Brain microvascular endothelial cell (primary cell): Measurements from ENCODE around the gene PLOD1.
"Not testable (repeated sequence)": the region's sequence is repeated elsewhere in the genome, so short reads cannot be mapped to it uniquely, and the experiment has no call there.

Source experiments
- DNase-seq: peaks from one replicate; pipeline ENCODE4 v3.0.0-alpha.2; 2020
- H3K27ac ChIP-seq: fragments of 250-450 bp; sonication (Bioruptor Pico); 2 replicates; pipeline ENCODE4 v1.5.1; 2020; ENCODE audit warnings: mild to moderate bottlenecking, moderate library complexity
- H3K27me3 ChIP-seq: fragments of 250-450 bp; sonication (Bioruptor Pico); replicated peaks from 2 replicates; pipeline ENCODE4 v1.5.1; 2020; ENCODE audit warnings: mild to moderate bottlenecking
- H3K36me3 ChIP-seq: fragments of 250-450 bp; sonication (Bioruptor Pico); replicated peaks from 2 replicates; pipeline ENCODE4 v1.5.1; 2020; ENCODE audit warnings: mild to moderate bottlenecking
- H3K4me3 ChIP-seq: 2 replicates; pipeline ENCODE4 v1.5.1; 2011; ENCODE audit warnings: low read depth, mild to moderate bottlenecking, control low read depth, low read length, moderate library complexity
- in situ Hi-C: cut with HindIII; loops from 2 replicates; pipeline ENCODE4 v1.10.0; 2017; ENCODE audit warnings: low sequenced_read_pairs, low pct_ligation_motif_present
- TF ChIP-seq, protein P1 (sequence below): IDR thresholded peaks from 2 replicates; pipeline ENCODE4 v1.5.1; 2011; ENCODE audit warnings: low read depth, mild to moderate bottlenecking, moderate library complexity, low read length, control low read depth, inconsistent platforms; ENCODE audit errors: missing control alignments

Gene PLOD1

DNA sequence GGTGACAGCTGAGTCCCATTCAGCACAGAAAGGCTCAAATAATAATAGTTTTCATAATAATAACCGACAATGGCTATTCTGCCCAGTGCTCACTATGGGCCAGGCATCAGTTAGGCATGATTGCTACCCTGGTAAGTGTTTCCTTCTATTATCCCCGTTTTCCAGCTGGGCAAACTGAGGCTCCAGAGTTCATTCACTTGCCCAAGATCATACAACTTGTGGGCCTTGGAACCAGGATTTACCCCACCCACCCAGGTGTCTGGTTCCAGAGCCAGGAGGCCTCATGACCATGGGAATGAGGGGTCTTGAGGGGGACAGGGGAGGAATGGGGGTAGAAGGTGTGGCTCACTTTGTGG lies 518 bp downstream of the PLOD1 start:
- TF ChIP-seq, protein P1, sequence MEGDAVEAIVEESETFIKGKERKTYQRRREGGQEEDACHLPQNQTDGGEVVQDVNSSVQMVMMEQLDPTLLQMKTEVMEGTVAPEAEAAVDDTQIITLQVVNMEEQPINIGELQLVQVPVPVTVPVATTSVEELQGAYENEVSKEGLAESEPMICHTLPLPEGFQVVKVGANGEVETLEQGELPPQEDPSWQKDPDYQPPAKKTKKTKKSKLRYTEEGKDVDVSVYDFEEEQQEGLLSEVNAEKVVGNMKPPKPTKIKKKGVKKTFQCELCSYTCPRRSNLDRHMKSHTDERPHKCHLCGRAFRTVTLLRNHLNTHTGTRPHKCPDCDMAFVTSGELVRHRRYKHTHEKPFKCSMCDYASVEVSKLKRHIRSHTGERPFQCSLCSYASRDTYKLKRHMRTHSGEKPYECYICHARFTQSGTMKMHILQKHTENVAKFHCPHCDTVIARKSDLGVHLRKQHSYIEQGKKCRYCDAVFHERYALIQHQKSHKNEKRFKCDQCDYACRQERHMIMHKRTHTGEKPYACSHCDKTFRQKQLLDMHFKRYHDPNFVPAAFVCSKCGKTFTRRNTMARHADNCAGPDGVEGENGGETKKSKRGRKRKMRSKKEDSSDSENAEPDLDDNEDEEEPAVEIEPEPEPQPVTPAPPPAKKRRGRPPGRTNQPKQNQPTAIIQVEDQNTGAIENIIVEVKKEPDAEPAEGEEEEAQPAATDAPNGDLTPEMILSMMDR: no peak
- H3K27me3 ChIP-seq: no peaks in the 10 kb centered on the region

GRCh38 chr1:11935733-11936132 lies 1.2 kb downstream of the PLOD1 start:
- H3K36me3 ChIP-seq, DNase-seq, in situ Hi-C loops, H3K27ac ChIP-seq, H3K27me3 ChIP-seq: not testable (repeated sequence)
- peak overlapping the region; percentile 12 for H3K4me3 ChIP-seq

More for the DNA sequence above, 518 bp downstream of the PLOD1 start:
- H3K27ac ChIP-seq: peak overlapping the region; percentile 71
- in situ Hi-C loops: no loop called here
- H3K4me3 ChIP-seq: peak overlapping the region; percentile 73
- peaks cover 5% of the 10 kb centered on the region for H3K36me3 ChIP-seq
- DNase-seq: no peak

DNA sequence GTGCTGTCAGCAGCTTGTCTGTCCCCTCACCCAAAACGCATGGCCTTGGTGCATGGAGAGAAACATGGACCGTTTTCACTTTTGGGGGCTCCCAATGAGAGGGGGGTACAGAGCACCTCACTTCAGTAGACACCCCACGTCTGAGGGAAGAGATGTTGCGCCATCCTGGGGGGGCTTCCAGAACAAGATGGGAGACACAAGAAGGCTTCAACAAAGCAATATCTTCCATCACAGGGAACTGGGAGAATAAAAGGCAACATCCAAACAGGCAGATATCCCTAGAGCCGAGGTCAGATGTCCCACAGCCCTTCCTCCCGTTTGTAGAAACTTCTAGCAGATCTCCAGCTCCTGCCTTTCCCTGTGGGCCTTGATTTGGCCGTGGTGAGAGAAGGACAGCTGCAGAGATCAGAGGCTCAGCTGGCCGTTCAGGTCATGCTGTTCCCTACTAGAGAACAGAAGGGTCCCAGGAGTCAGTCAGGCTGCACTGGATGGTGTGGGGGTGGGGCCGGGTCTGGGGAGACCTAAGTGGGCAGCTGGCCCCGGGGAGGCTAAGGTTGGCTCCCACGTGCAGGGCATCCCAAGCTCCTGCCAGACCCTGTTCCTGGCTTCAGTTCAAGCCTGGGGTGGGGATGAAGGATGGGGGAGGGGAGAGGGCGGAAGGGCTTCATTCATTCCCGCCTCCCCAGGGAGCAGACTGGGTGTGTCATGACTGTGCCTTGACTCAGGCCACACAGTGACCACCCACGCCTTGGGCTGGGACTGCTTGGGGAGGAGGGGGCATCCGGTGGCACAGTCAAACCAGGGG lies 4.4 kb downstream of the PLOD1 start:
- Histone ChIP-seq H3K27ac (no peak overlapping the region), H3K27me3 (no peaks in the 10 kb centered on the region), H3K4me3 (no peak overlapping the region), H3K36me3 (peaks cover 24% of the 10 kb centered on the region)
- DNase-seq: no peak
- in situ Hi-C loops: no loop called here
- TF ChIP-seq, protein P1: no peak

DNA sequence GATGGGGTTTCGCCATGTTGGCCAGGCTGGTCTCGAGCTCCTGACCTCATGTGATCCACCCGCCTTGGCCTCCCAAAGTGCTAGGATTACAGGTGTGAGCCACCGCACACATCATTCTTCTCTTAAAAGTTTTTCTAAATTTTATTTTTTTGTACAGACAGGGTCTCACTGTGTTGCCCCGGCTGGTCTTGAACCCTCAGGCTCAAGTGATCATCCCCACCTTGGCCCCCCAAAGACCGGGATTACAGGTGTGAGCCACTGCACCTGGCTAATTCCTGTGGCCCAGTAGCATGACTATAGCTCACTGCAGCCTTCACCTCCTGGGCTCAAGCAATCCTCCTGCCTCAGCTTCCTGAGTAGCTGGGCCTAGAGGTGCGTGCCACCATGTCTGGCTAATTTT lies 5.3 kb downstream of the PLOD1 start:
- H3K27ac ChIP-seq, in situ Hi-C loops, H3K27me3 ChIP-seq, H3K4me3 ChIP-seq, DNase-seq: not testable (repeated sequence)
- H3K36me3 ChIP-seq: peaks cover 30% of the 10 kb centered on the region

DNA sequence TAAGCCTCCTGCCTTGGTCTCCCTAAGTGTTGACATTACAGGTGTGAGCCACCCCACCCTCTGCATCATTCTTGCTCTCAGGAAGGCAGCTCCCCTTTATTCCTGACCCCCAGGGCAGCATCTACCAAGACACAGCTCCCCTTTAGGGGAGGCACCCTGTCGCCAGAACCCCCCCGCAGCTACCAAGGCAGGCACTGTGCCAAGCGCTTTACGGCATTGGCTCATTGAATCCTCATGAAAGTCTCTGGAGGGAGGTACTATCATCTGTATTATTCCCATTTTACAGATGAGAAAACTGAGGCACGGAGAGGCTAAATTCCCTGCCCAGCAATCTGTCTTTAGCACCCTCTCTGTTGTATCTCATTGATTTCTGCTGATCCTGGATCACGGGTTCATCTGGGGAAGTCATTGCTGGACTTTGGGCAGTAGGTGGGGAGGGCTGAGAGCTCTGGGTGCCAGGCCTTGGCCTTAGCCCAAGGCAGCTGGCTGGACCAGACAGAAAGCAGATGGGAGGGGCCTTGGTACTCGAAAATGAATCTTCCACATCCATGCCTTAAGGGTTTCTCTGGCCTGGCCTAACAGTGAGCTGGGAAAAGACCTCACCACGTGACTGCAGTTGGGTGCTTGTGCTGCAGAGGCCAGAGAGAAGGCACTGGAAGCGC lies 5.9 kb downstream of the PLOD1 start:
- no peak for DNase-seq
- H3K4me3 ChIP-seq: no peak overlapping the region
- in situ Hi-C loops: no loop called here
- peaks cover 34% of the 10 kb centered on the region for H3K36me3 ChIP-seq
- H3K27me3 ChIP-seq: no peaks in the 10 kb centered on the region
- no peak overlapping the region for H3K27ac ChIP-seq
- TF ChIP-seq, protein P1: no peak

DNA sequence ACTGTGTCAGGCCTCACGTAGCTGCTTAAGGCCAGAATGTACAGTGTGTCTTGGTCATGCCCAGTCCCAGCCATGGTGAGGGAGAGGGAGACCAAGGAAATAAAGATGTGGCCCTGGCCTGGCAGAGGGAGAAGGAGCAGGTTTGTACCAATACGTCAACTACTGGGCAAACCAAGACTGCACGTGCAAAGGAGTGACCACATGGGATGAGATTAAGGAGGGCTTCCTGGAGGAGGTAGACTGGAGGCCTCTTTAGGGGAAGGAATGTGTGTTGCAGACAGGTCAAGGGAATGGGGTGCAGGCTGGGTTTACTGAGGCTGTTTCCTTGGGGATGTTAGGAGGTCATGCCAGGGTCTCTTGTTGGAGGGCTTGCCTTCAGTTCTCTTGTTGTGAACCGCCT lies 7.8 kb downstream of the PLOD1 start:
- DNase-seq: no peak
- in situ Hi-C loops: no loop called here
- Histone ChIP-seq H3K36me3 (peaks cover 46% of the 10 kb centered on the region), H3K27ac (no peak overlapping the region), H3K4me3 (no peak overlapping the region), H3K27me3 (no peaks in the 10 kb centered on the region)
- TF ChIP-seq, protein P1: no peak

DNA sequence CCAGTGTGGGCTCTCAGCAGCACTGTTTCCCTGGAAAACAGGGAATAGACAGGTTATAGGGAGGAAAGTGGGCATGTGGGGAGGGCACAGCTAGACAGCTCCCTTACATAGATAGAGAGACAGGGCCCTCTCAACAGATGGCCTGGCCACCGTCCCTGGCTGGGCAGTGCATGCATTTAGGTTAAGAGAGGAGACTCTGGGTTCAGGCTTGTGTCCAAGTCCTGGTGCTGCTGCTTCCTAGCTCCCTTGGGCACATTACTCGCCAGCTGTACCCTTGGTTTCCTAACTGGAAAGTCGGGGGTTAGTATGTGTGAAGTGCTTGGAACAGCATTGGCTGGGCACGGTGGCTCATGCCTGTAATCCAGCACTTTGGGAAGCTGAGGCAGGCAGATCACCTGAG lies 9.1 kb downstream of the PLOD1 start:
- Histone ChIP-seq H3K36me3 (peaks cover 51% of the 10 kb centered on the region), H3K27ac (no peak overlapping the region), H3K4me3 (no peak overlapping the region), H3K27me3 (no peaks in the 10 kb centered on the region)
- DNase-seq: no peak
- in situ Hi-C loops: no loop called here
- TF ChIP-seq, protein P1: no peak
